ENCODE results near the gene UGT8. TPM values are rescaled to one million over a fixed set of nuclear protein-coding genes. Genes with fewer than 3 reads are reported as not detected.

Gene UGT8
- polyA plus RNA-seq, 1 experiment: not detected

DNA sequence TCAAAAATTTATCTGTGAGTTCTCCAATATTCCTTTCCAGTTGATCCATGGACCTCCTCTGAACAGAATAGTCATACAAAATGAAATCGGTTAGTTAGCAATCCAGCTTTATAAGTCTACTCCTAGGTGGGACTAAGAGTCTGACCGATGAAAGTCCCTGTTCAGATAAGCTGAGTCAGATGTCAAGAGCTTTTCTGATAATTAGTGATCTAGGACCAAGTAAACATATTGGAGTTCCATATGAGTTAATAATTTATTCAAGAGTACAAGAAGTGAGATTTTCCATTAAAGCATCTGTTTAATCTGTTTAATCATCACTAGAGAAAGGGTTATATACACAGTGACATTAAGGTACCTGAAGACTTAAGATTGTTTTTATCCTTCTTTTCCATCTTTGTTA is 74.7 kb downstream of the UGT8 start:
- Histone ChIP-seq H3K27me3 (ENCODE audit: control insufficient read depth, insufficient read depth, low read length) (peaks cover 2% of the 10 kb centered on the region), H3K9me3 (ENCODE audit: control insufficient read depth, insufficient read depth, low read length) (no peaks in the 10 kb centered on the region), H3K27ac (ENCODE audit: low read depth, low read length) (no peak overlapping the region), H3K4me3 (ENCODE audit: low read depth, low read length) (no peak overlapping the region)
- TF ChIP-seq, protein P1, sequence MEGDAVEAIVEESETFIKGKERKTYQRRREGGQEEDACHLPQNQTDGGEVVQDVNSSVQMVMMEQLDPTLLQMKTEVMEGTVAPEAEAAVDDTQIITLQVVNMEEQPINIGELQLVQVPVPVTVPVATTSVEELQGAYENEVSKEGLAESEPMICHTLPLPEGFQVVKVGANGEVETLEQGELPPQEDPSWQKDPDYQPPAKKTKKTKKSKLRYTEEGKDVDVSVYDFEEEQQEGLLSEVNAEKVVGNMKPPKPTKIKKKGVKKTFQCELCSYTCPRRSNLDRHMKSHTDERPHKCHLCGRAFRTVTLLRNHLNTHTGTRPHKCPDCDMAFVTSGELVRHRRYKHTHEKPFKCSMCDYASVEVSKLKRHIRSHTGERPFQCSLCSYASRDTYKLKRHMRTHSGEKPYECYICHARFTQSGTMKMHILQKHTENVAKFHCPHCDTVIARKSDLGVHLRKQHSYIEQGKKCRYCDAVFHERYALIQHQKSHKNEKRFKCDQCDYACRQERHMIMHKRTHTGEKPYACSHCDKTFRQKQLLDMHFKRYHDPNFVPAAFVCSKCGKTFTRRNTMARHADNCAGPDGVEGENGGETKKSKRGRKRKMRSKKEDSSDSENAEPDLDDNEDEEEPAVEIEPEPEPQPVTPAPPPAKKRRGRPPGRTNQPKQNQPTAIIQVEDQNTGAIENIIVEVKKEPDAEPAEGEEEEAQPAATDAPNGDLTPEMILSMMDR (IDR thresholded peaks at IDR 0.05; ENCODE audit: low read depth, low read length): no peak
- ChIA-PET CTCF (no interaction called here), POLR2A (no interaction called here)
- DNase-seq (ENCODE audit: low read depth, low spot score): no peak

DNA sequence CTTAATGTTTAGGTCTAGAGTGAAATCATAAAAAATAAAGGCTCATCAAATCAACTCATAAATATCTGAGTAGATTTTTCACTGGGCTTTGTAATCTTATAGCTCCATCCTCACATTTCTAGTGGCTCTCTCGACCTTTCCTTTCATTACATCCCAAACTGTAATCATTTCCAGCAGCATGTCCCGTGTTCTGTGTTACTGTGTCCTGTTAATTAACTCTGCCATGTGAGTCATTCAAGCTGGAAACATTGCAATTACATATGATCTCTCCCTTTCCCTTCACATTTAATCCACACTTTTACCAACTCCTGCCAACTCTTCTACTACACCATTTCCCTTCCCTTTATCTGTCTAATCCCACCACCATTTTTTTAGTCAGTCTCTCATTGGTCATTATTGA is 75.5 kb downstream of the UGT8 start:
- TF ChIP-seq, protein P1 (IDR thresholded peaks at IDR 0.05; ENCODE audit: low read depth, low read length): no peak
- DNase-seq (ENCODE audit: low read depth, low spot score): no peak
- Histone ChIP-seq H3K27me3 (ENCODE audit: control insufficient read depth, insufficient read depth, low read length) (no peaks in the 10 kb centered on the region), H3K4me3 (ENCODE audit: low read depth, low read length) (no peak overlapping the region), H3K27ac (ENCODE audit: low read depth, low read length) (no peak overlapping the region), H3K9me3 (ENCODE audit: control insufficient read depth, insufficient read depth, low read length) (no peaks in the 10 kb centered on the region)
- ChIA-PET POLR2A (no interaction called here), CTCF (no interaction called here)

DNA sequence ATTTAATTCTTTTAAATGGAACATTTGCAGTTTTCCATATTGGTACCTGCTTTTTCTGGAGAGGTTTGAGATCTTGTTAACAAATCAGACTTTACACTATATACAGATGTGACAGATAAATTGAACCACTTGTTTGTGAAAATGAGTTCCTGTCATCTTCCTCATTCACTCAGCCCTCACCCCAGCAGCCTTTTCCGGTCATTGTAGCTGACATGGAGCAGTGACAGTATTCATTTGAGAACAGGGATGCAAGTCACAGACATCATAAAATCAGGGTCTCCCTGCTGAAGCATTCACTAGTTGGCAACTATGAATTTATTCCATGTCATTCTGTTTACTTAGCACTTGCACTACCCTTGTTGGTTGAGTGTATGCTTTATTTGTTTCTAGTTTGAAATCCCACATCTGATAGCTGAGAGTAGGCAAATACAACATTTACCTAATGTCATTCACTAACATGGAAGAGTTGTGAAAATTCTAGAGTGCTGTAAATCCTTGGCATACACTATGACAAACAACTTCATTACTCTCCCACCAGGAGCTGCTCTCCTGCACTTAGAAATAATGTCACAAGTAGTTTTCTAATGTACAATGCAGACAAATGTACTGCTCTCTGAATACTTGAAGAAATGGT is 78.9 kb downstream of the UGT8 start:
- Histone ChIP-seq H3K9me3 (ENCODE audit: control insufficient read depth, insufficient read depth, low read length) (no peaks in the 10 kb centered on the region), H3K27me3 (ENCODE audit: control insufficient read depth, insufficient read depth, low read length) (no peaks in the 10 kb centered on the region), H3K27ac (ENCODE audit: low read depth, low read length) (no peak overlapping the region), H3K4me3 (ENCODE audit: low read depth, low read length) (no peak overlapping the region)
- CTCF ChIA-PET: no interaction called here
- POLR2A ChIA-PET: no interaction called here
- DNase-seq (ENCODE audit: low read depth, low spot score): no peak
- TF ChIP-seq, protein P1 (IDR thresholded peaks at IDR 0.05; ENCODE audit: low read depth, low read length): no peak

DNA sequence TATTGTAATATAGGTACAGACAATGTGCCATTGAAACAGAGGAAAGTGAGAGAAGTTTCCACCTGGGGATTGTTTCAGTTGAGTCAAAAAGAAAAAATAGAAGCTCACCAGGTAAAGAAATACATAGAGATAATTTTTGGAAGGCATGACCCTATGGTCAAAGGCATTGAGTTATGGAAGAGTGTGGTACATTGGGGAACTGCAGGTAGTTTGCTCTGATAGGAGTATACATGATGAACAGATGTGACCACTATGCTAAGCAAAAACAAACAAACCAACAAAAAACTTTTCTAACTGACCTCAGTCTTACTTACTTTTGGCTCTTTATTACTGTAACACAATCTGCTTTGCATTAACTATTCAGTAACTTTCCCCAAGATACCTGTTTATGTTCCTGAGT is 85.9 kb downstream of the UGT8 start:
- ChIA-PET POLR2A (no interaction called here), CTCF (interaction anchor here (1.1 kb wide), 1 partner anchor 11 kb away, joined by 3 read pairs; no protein-coding TSS in a partner anchor)
- DNase-seq (ENCODE audit: low read depth, low spot score): no peak

DNA sequence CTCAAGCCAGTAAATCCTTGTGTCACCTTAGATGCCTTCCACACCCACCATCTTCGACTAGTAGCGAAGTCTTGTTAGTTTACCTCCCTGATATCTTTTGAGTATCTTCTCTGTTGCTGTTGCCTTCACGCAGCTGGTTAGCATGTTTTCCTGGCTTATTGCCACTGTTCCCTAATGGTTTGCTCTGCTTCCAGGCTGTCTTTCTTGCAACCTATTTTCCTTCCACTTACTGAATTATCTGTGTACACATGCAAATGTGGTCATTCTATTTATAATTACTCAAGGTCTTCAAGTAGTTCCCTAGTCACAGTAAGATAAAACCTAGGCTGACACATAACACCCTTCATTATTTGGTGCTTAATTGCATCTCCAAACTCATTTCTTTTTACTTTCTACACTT is 89.5 kb downstream of the UGT8 start:
- H3K4me3 ChIP-seq (ENCODE audit: low read depth, low read length): no peak overlapping the region
- H3K27me3 ChIP-seq (ENCODE audit: control insufficient read depth, insufficient read depth, low read length): no peaks in the 10 kb centered on the region
- H3K27ac ChIP-seq (ENCODE audit: low read depth, low read length): no peak overlapping the region
- no peak for DNase-seq (ENCODE audit: low read depth, low spot score)
- CTCF ChIA-PET: no interaction called here
- H3K9me3 ChIP-seq (ENCODE audit: control insufficient read depth, insufficient read depth, low read length): no peaks in the 10 kb centered on the region
- TF ChIP-seq, protein P1 (IDR thresholded peaks at IDR 0.05; ENCODE audit: low read depth, low read length): no peak
- POLR2A ChIA-PET: no interaction called here

More for the DNA sequence above, 85.9 kb downstream of the UGT8 start:
- Histone ChIP-seq H3K9me3 (ENCODE audit: control insufficient read depth, insufficient read depth, low read length) (no peaks in the 10 kb centered on the region), H3K4me3 (ENCODE audit: low read depth, low read length) (no peak overlapping the region), H3K27me3 (ENCODE audit: control insufficient read depth, insufficient read depth, low read length) (no peaks in the 10 kb centered on the region), H3K27ac (ENCODE audit: low read depth, low read length) (no peak overlapping the region)
- TF ChIP-seq, protein P1 (IDR thresholded peaks at IDR 0.05; ENCODE audit: low read depth, low read length): no peak

Data from AG04450 (cell line).